ENCODE results near the gene MEG3. TPM values are rescaled to one million over a fixed set of nuclear protein-coding genes. Genes with fewer than 3 reads are reported as not detected.

The MEG3 gene
- total RNA-seq, 5 donors from 2014 or later (not counting 1 experiment from before 2014, with no cell fraction given) = 2.3 to 3.4 (median 2.4) TPM; not detected in 2

DNA sequence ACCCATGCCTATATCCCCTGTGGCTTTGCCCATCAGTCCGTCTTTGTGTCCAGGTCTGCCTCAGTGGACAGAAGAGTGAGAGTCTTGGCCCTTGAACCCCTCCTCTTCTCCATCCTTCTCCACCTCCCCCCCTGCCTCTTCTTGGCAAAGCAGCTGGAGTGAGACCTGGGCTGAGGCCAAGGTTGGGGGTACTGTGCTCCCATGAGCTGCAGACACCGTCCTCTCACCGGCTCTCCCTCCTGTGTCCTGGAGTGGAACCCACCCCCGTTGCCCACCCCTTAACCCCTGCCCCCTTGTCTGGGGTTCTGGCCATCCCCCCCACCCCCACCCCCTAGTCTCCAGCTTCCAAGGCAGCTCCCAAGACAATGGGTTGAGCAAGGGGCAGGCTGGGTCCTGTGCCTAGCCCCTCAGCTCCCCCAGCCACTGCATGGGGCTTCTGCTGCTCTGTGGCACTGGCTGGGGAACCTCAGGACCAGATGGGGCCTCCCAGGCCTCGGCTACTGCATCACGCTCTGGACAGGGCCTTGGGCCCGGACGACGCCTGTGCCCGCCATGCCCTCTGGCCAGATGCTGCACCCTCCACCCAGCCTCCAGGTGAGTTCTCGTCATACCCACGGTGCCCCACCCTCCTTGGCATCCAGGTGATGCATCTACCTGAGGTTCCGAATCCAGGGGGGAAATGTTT is 41.9 kb downstream of the MEG3 start:
- ChIA-PET CTCF (no interaction called here), POLR2A (no interaction called here)
- Histone ChIP-seq H3K4me1 (ENCODE audit: control insufficient read depth in 1 of 2, extremely low read depth in 1 of 2, insufficient read depth in 2 of 2, low read length in 2 of 2) (no peaks in the 10 kb centered on the region), H3K36me3 (ENCODE audit: control insufficient read depth in 2 of 2, extremely low read depth in 1 of 2, insufficient read depth in 1 of 2, low read length in 1 of 2) (no peaks in the 10 kb centered on the region), H3K9me3 (no peaks in the 10 kb centered on the region), H3K27me3 (replicated peaks in 1 of 2; ENCODE audit: control insufficient read depth in 2 of 2, extremely low read depth in 1 of 2, insufficient read depth in 2 of 2, low read length in 1 of 2) (peaks cover 0 to 22% of the 10 kb centered on the region in 2 experiments), H3K27ac (ENCODE audit: low read length) (no peak overlapping the region), H3K4me3 (ENCODE audit: control insufficient read depth in 1 of 2, extremely low read depth in 1 of 2, low read length in 1 of 2) (no peak overlapping the region)
- peaks cover 0 to 5% (median 0%) of the 10 kb centered on the region in 3 donors for H3K4me1 Mint-ChIP-seq
- ATAC-seq (replicated peaks in 1 of 4) = no peak
- 60% methylated on average over 1 of the region's 13 CpGs for WGBS (ENCODE audit: insufficient coverage)
- H3K9me3 Mint-ChIP-seq = no peaks in the 10 kb centered on the region
- peaks cover 0 to 2% of the 10 kb centered on the region in 2 donors for H3K27me3 Mint-ChIP-seq
- no peaks in the 10 kb centered on the region for H3K36me3 Mint-ChIP-seq
- H3K27ac Mint-ChIP-seq = no peak overlapping the region
- no peak overlapping the region for H3K4me3 Mint-ChIP-seq
- no peak for DNase-seq

DNA sequence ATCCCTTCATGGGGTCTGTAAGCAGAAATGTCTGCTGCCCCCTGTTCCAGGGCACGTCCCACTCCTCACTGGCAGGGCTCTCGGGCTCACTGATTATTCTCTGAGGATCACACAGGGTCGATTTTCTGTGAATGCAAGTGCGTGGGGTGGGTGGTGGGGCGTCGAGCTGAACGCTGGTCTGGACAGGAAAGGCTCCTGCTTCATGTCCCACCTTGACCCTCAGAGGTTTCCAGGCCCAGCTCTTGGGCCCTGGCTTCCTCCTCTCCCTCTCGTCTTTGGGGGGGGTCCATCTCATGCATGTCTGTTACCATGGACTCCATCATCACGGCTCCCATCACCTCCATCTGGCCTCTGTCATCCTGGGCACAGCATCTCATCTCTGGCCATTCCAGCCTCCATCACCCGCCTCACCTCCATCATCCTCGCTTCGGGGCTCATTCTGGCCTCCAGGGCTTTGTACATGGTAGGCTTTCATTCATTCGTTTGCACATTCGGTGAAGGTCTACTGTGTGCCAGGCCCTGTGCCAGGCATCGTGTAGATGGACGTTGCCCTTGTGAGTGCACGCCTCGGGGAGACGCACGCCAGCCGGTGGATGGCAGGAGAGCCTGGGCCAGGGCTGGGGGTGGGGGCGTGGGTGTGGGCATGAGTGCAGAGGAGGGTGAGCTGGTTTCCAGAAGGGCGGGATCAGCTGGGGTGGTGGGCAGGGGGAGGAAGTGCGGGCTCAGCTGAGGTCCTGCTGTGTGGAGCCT is 42.9 kb downstream of the MEG3 start:
- no peaks in the 10 kb centered on the region for H3K9me3 Mint-ChIP-seq
- peaks cover 0 to 23% of the 10 kb centered on the region in 2 experiments for H3K27me3 ChIP-seq (replicated peaks in 1 of 2; ENCODE audit: control insufficient read depth in 2 of 2, extremely low read depth in 1 of 2, insufficient read depth in 2 of 2, low read length in 1 of 2)
- H3K36me3 Mint-ChIP-seq = no peaks in the 10 kb centered on the region
- ATAC-seq (replicated peaks in 1 of 4) (no peak), DNase-seq (no peak)
- H3K27ac Mint-ChIP-seq = no peak overlapping the region
- peaks cover 0 to 5% (median 0%) of the 10 kb centered on the region in 3 donors for H3K4me1 Mint-ChIP-seq
- 85% methylated on average over 12 of the region's 24 CpGs for WGBS (ENCODE audit: insufficient coverage)
- H3K27ac ChIP-seq (ENCODE audit: low read length) = no peak overlapping the region
- CTCF ChIA-PET = no interaction called here
- POLR2A ChIA-PET = interaction anchor here in 1 of 2 donors (0.6 kb wide), 1 partner anchor 1399 kb away, joined by 7 read pairs; no protein-coding TSS in a partner anchor
- H3K4me3 ChIP-seq (ENCODE audit: control insufficient read depth in 1 of 2, extremely low read depth in 1 of 2, low read length in 1 of 2) = no peak overlapping the region
- no peaks in the 10 kb centered on the region for H3K36me3 ChIP-seq (ENCODE audit: control insufficient read depth in 2 of 2, extremely low read depth in 1 of 2, insufficient read depth in 1 of 2, low read length in 1 of 2)
- peaks cover 0 to 2% of the 10 kb centered on the region in 2 donors for H3K27me3 Mint-ChIP-seq
- H3K4me1 ChIP-seq (ENCODE audit: control insufficient read depth in 1 of 2, extremely low read depth in 1 of 2, insufficient read depth in 2 of 2, low read length in 2 of 2) = no peaks in the 10 kb centered on the region
- H3K4me3 Mint-ChIP-seq = no peak overlapping the region
- H3K9me3 ChIP-seq = no peaks in the 10 kb centered on the region

- Histone ChIP-seq H3K27me3 (replicated peaks in 1 of 2; ENCODE audit: control insufficient read depth in 2 of 2, extremely low read depth in 1 of 2, insufficient read depth in 2 of 2, low read length in 1 of 2) (peaks cover 0 to 35% of the 10 kb centered on the region in 2 experiments), H3K27ac (ENCODE audit: low read length) (no peak overlapping the region), H3K4me3 (ENCODE audit: control insufficient read depth in 1 of 2, extremely low read depth in 1 of 2, low read length in 1 of 2) (no peak overlapping the region), H3K36me3 (ENCODE audit: control insufficient read depth in 2 of 2, extremely low read depth in 1 of 2, insufficient read depth in 1 of 2, low read length in 1 of 2) (no peaks in the 10 kb centered on the region), H3K4me1 (ENCODE audit: control insufficient read depth in 1 of 2, extremely low read depth in 1 of 2, insufficient read depth in 2 of 2, low read length in 2 of 2) (no peaks in the 10 kb centered on the region), H3K9me3 (no peaks in the 10 kb centered on the region)
- Mint-ChIP-seq H3K4me3 (no peak overlapping the region), H3K4me1 (peaks cover 0 to 5% (median 0%) of the 10 kb centered on the region in 3 donors), H3K9me3 (no peaks in the 10 kb centered on the region), H3K27ac (no peak overlapping the region), H3K27me3 (no peaks in the 10 kb centered on the region), H3K36me3 (no peaks in the 10 kb centered on the region)
- ChIA-PET CTCF (no interaction called here), POLR2A (no interaction called here)
- ATAC-seq (replicated peaks in 1 of 4) (no peak), DNase-seq (no peak)
- 69% methylated on average over 15 of the region's 16 CpGs for WGBS (ENCODE audit: insufficient coverage)
Measured at GRCh38 chr14:100871234-100872186, 45.6 kb downstream of the MEG3 start.

GRCh38 chr14:100872259-100873095 is 46.6 kb downstream of the MEG3 start:
- Mint-ChIP-seq H3K4me1 (peaks cover 0 to 5% (median 0%) of the 10 kb centered on the region in 3 donors), H3K36me3 (no peaks in the 10 kb centered on the region), H3K27ac (no peak overlapping the region), H3K9me3 (no peaks in the 10 kb centered on the region), H3K4me3 (no peak overlapping the region), H3K27me3 (no peaks in the 10 kb centered on the region)
- Histone ChIP-seq H3K36me3 (ENCODE audit: control insufficient read depth in 2 of 2, extremely low read depth in 1 of 2, insufficient read depth in 1 of 2, low read length in 1 of 2) (no peaks in the 10 kb centered on the region), H3K9me3 (no peaks in the 10 kb centered on the region), H3K4me3 (ENCODE audit: control insufficient read depth in 1 of 2, extremely low read depth in 1 of 2, low read length in 1 of 2) (no peak overlapping the region), H3K27ac (ENCODE audit: low read length) (no peak overlapping the region), H3K4me1 (ENCODE audit: control insufficient read depth in 1 of 2, extremely low read depth in 1 of 2, insufficient read depth in 2 of 2, low read length in 2 of 2) (no peaks in the 10 kb centered on the region), H3K27me3 (replicated peaks in 1 of 2; ENCODE audit: control insufficient read depth in 2 of 2, extremely low read depth in 1 of 2, insufficient read depth in 2 of 2, low read length in 1 of 2) (peaks cover 0 to 33% of the 10 kb centered on the region in 2 experiments)
- POLR2A ChIA-PET = no interaction called here
- ATAC-seq (replicated peaks in 1 of 4) (no peak), DNase-seq (no peak)
- WGBS (ENCODE audit: insufficient coverage) = 83% methylated on average over 15 of the region's 15 CpGs
- CTCF ChIA-PET = no interaction called here

GRCh38 chr14:100873096-100873482 is 47.2 kb downstream of the MEG3 start:
- DNase-seq = no peak
- H3K4me1 Mint-ChIP-seq = peaks cover 0 to 5% (median 0%) of the 10 kb centered on the region in 3 donors
- peaks cover 0 to 38% of the 10 kb centered on the region in 2 experiments for H3K27me3 ChIP-seq (replicated peaks in 1 of 2; ENCODE audit: control insufficient read depth in 2 of 2, extremely low read depth in 1 of 2, insufficient read depth in 2 of 2, low read length in 1 of 2)

More at GRCh38 chr14:100873096-100873482, 47.2 kb downstream of the MEG3 start:
- Histone ChIP-seq H3K4me3 (ENCODE audit: control insufficient read depth in 1 of 2, extremely low read depth in 1 of 2, low read length in 1 of 2) (no peak overlapping the region), H3K27ac (ENCODE audit: low read length) (no peak overlapping the region), H3K4me1 (ENCODE audit: control insufficient read depth in 1 of 2, extremely low read depth in 1 of 2, insufficient read depth in 2 of 2, low read length in 2 of 2) (no peaks in the 10 kb centered on the region), H3K36me3 (ENCODE audit: control insufficient read depth in 2 of 2, extremely low read depth in 1 of 2, insufficient read depth in 1 of 2, low read length in 1 of 2) (no peaks in the 10 kb centered on the region), H3K9me3 (no peaks in the 10 kb centered on the region)
- CTCF ChIA-PET = no interaction called here
- Mint-ChIP-seq H3K27me3 (peaks cover 4 to 6% of the 10 kb centered on the region in 2 donors), H3K36me3 (no peaks in the 10 kb centered on the region), H3K4me3 (no peak overlapping the region), H3K27ac (no peak overlapping the region), H3K9me3 (no peaks in the 10 kb centered on the region)
- no peak for ATAC-seq (replicated peaks in 1 of 4)
- POLR2A ChIA-PET = no interaction called here
- 49% methylated on average over 3 of the region's 3 CpGs for WGBS (ENCODE audit: insufficient coverage)

All from T-cell (primary cell).